Type B pancreatic cell (in vitro differentiated cells): ENCODE data around the gene CAPN8. TPM values are rescaled to one million over a fixed set of nuclear protein-coding genes. Genes with fewer than 3 reads are reported as not detected.
"Not testable (repeated sequence)": the region's sequence is repeated elsewhere in the genome, so short reads cannot be mapped to it uniquely, and the experiment has no call there.

Experiments used
- DNase-seq: peaks from one replicate; pipeline ENCODE4 v3.0.0; 2021; ENCODE audit warnings: mixed read lengths; ENCODE audit not compliant: unreplicated experiment; ENCODE audit errors: extremely low spot score
- H3K27ac Mint-ChIP-seq: 2 replicates; pipeline ENCODE4 v1.8.0; 2021; ENCODE audit warnings: mild to moderate bottlenecking, mixed read lengths
- H3K27me3 Mint-ChIP-seq: 2 replicates; pipeline ENCODE4 v1.8.0; 2021; ENCODE audit warnings: mixed read lengths
- H3K36me3 Mint-ChIP-seq: 2 replicates; pipeline ENCODE4 v1.8.0; 2021; ENCODE audit warnings: mixed read lengths
- H3K4me1 Mint-ChIP-seq: one replicate; pipeline ENCODE4 v1.8.0; 2021; ENCODE audit warnings: mixed read lengths; ENCODE audit not compliant: unreplicated experiment
- H3K4me3 Mint-ChIP-seq: 2 replicates; pipeline ENCODE4 v1.8.0; 2021; ENCODE audit warnings: mild to moderate bottlenecking, mixed read lengths
- H3K9me3 Mint-ChIP-seq: 2 replicates; pipeline ENCODE4 v1.8.0; 2021; ENCODE audit warnings: mixed read lengths
- CTCF ChIP-seq: fragments of 200-600 bp; sonication (generic); conservative IDR thresholded peaks from 2 replicates; pipeline ENCODE4 v1.5.0; 2021; ENCODE audit warnings: antibody characterized with exemption, mild to moderate bottlenecking
- total RNA-seq: library from RNA; stranded (reverse); gene quantifications from 2 replicates; pipeline ENCODE4 v1.2.1, GENCODE V29; 2021; ENCODE audit warnings: low replicate concordance

CAPN8 gene
- total RNA-seq, 1 donor from 2014 or later: 2.3 TPM

DNA sequence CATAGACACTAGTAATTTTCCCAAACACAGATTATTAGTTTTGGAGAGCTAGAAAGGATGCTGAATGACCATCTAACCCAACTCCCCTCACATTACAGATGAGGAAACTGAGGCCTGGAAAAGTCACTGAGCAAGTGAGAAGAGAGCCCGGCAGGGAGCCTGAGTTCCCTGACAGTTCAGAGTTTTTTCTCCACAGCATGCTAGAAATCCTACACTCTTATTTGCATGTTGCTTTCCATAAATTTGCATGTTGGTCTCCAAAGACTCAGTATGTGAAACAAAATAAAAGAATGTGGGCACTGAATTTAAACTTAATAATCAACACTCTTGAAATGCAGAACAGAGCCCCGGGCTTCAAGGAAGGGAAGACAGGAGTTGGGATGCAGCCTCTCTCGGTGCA is 140.0 kb downstream of the CAPN8 start:
- Mint-ChIP-seq H3K4me3 (no peak overlapping the region), H3K27me3 (peaks cover 4% of the 10 kb centered on the region), H3K36me3 (no peaks in the 10 kb centered on the region), H3K4me1 (no peaks in the 10 kb centered on the region), H3K27ac (no peak overlapping the region), H3K9me3 (peaks cover 5% of the 10 kb centered on the region)
- no peak for TF ChIP-seq CTCF
- DNase-seq: no peak

DNA sequence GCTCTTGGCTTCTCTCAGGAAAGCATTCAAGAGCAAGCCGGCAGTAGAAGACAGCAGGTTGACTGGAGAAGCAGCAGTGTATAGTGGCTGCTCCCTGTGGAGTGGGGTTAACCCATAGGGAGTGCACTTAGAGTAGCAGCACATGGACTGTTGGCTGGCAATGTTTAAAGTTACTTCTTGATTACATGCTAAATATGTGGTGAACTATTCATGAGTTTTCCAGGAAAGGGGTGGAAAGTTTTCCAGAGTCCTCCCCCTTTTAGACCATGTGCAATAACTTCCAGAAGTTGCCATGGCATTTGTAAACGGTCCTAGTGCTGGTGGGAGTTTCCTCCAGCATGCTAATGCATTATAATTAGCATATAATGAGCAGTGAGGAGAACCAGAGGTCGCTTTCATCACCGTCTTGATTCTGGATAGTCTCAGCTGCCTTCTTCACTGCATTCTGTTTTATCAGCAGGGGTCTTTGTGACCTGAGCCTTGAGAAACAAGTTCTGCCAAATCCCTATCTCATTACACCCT is 140.5 kb downstream of the CAPN8 start:
- no peak for TF ChIP-seq CTCF

DNA sequence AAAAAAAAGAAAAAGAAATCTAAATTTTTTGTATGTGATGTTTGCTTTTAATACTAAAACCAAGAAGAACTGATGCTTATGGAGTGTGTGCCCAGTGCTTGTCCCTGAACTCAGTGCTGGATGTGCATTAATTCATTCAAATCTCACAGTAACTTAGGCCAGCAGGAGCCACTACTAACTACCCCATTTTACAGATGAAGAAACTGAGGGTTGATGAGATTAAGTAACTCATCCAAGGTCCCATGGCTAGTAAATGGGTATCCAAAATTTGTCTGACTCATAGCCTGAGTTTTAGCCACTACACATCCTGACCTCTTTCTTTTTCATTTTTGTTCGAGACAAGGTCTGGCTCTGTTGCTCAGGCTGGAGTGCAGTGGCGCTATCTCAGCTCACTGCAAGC is 144.4 kb downstream of the CAPN8 start:
- TF ChIP-seq CTCF: no peak
- no peak overlapping the region for H3K27ac Mint-ChIP-seq
- DNase-seq: no peak
- H3K36me3 Mint-ChIP-seq: no peaks in the 10 kb centered on the region
- H3K9me3 Mint-ChIP-seq: peaks cover 21% of the 10 kb centered on the region
- no peak overlapping the region for H3K4me3 Mint-ChIP-seq
- no peaks in the 10 kb centered on the region for H3K4me1 Mint-ChIP-seq
- H3K27me3 Mint-ChIP-seq: peaks cover 4% of the 10 kb centered on the region

More for the DNA sequence above, 140.5 kb downstream of the CAPN8 start:
- Mint-ChIP-seq H3K4me3 (no peak overlapping the region), H3K9me3 (peaks cover 5% of the 10 kb centered on the region), H3K4me1 (no peaks in the 10 kb centered on the region), H3K36me3 (no peaks in the 10 kb centered on the region), H3K27ac (no peak overlapping the region), H3K27me3 (peaks cover 4% of the 10 kb centered on the region)
- DNase-seq: no peak

DNA sequence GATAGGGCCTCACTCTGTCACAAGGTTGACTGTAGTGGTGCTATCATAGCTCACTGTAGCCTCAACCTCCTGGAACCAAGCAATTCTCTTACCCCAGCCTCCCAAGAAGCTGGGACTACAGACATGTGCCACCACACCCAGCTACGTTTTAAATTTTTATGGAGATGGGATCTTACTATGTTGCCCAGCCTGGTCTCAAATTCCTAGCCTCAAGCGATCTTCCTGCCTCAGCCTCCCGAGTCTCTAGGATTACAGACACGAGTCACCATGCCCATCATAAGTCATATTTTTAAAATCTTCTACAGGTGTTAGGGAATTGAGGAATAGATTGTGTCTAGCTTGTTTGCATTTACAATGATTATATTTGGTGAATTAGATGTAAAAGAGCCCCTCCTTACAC is 145.3 kb downstream of the CAPN8 start:
- DNase-seq: no peak
- no peak overlapping the region for H3K4me3 Mint-ChIP-seq
- no peak overlapping the region for H3K27ac Mint-ChIP-seq
- H3K9me3 Mint-ChIP-seq: peaks cover 21% of the 10 kb centered on the region
- TF ChIP-seq CTCF: no peak
- no peaks in the 10 kb centered on the region for H3K4me1 Mint-ChIP-seq
- no peaks in the 10 kb centered on the region for H3K36me3 Mint-ChIP-seq
- H3K27me3 Mint-ChIP-seq: peaks cover 4% of the 10 kb centered on the region

GRCh38 chr1:223519116-223519515 is 146.4 kb downstream of the CAPN8 start:
- H3K9me3 Mint-ChIP-seq: peaks cover 16% of the 10 kb centered on the region
- H3K4me1 Mint-ChIP-seq: no peaks in the 10 kb centered on the region
- no peaks in the 10 kb centered on the region for H3K36me3 Mint-ChIP-seq
- no peak for DNase-seq
- H3K27ac Mint-ChIP-seq: no peak overlapping the region
- no peak overlapping the region for H3K4me3 Mint-ChIP-seq
- H3K27me3 Mint-ChIP-seq: peaks cover 4% of the 10 kb centered on the region
- TF ChIP-seq CTCF: no peak

- H3K27me3 Mint-ChIP-seq, H3K27ac Mint-ChIP-seq: not testable (repeated sequence)
Measured at GRCh38 chr1:223518553-223518952, 146.9 kb downstream of the CAPN8 start.

More at GRCh38 chr1:223518553-223518952, 146.9 kb downstream of the CAPN8 start:
- H3K4me3 Mint-ChIP-seq, H3K4me1 Mint-ChIP-seq, DNase-seq, H3K36me3 Mint-ChIP-seq: not testable (repeated sequence)
- H3K9me3 Mint-ChIP-seq: peaks cover 16% of the 10 kb centered on the region
